H9 (cell line): ENCODE data around the gene GRIK1. TPM values are rescaled to one million over a fixed set of nuclear protein-coding genes. Genes with fewer than 3 reads are reported as not detected.

Experiments used
- DNase-seq: peaks from one replicate; pipeline ENCODE4 v3.0.0-alpha.2; 2017
- H2AFZ ChIP-seq: one replicate; pipeline ENCODE4 v1.6.1; 2013; ENCODE audit warnings: mild to moderate bottlenecking, low read length, control low read depth, moderate library complexity
- H2AK5ac ChIP-seq: 2 replicates; pipeline ENCODE4 v1.6.1; 2013; ENCODE audit warnings: low read length, control low read depth, mixed read lengths; ENCODE audit not compliant: insufficient read length
- H2BK120ac ChIP-seq: one replicate; pipeline ENCODE4 v1.6.1; 2013; ENCODE audit warnings: low read depth, mild to moderate bottlenecking, low read length, control low read depth, inconsistent platforms; ENCODE audit not compliant: poor library complexity, severe bottlenecking
- H2BK12ac ChIP-seq: 2 replicates; pipeline ENCODE4 v1.6.1; 2013; ENCODE audit warnings: low read length, control low read depth, mixed read lengths, low read depth; ENCODE audit not compliant: insufficient read length
- H2BK15ac ChIP-seq: 2 replicates; pipeline ENCODE4 v1.6.1; 2013; ENCODE audit warnings: low read depth, low read length, control low read depth
- H2BK20ac ChIP-seq: one replicate; pipeline ENCODE4 v1.6.1; 2013; ENCODE audit warnings: low read depth, mild to moderate bottlenecking, low read length, control low read depth, inconsistent platforms; ENCODE audit not compliant: poor library complexity, severe bottlenecking
- H2BK5ac ChIP-seq: 2 replicates; pipeline ENCODE4 v1.6.1; 2013; ENCODE audit warnings: low read length, control low read depth, mixed read lengths; ENCODE audit not compliant: insufficient read length
- H3K14ac ChIP-seq: 2 replicates; pipeline ENCODE4 v1.6.1; 2013; ENCODE audit warnings: low read length, control low read depth; ENCODE audit not compliant: insufficient read depth
- H3K18ac ChIP-seq: 2 replicates; pipeline ENCODE4 v1.6.1; 2013; ENCODE audit warnings: low read depth, mild to moderate bottlenecking, mixed read lengths, low read length, control low read depth; ENCODE audit not compliant: insufficient read length
- H3K23ac ChIP-seq: 2 replicates; pipeline ENCODE4 v1.6.1; 2013; ENCODE audit warnings: low read length, control low read depth, mixed read lengths, low read depth; ENCODE audit not compliant: insufficient read length
- H3K23me2 ChIP-seq: 2 replicates; pipeline ENCODE4 v1.6.1; 2013; ENCODE audit warnings: low read depth, mild to moderate bottlenecking, mixed read lengths, low read length, control low read depth; ENCODE audit not compliant: insufficient read length, poor library complexity, severe bottlenecking
- H3K27ac ChIP-seq: 2 replicates; pipeline ENCODE4 v1.5.1; 2013; ENCODE audit warnings: low read length, control low read depth, mixed read lengths, low read depth; ENCODE audit not compliant: insufficient read length
- H3K27me3 ChIP-seq: 2 replicates; pipeline ENCODE4 v1.6.1; 2013; ENCODE audit warnings: low read length, control low read depth, inconsistent platforms; ENCODE audit not compliant: insufficient read depth
- H3K4ac ChIP-seq: 2 replicates; pipeline ENCODE4 v1.6.1; 2013; ENCODE audit warnings: low read depth, mild to moderate bottlenecking, control low read depth, inconsistent platforms, low read length, moderate library complexity
- H3K4me1 ChIP-seq: 2 replicates; pipeline ENCODE4 v1.6.1; 2013; ENCODE audit warnings: low read length, control low read depth, inconsistent platforms; ENCODE audit not compliant: insufficient read depth
- H3K4me2 ChIP-seq: 2 replicates; pipeline ENCODE4 v1.6.1; 2013; ENCODE audit warnings: low read length, control low read depth, mixed read lengths; ENCODE audit not compliant: insufficient read length, insufficient read depth
- H3K56ac ChIP-seq: 2 replicates; pipeline ENCODE4 v1.6.1; 2013; ENCODE audit warnings: low read depth, mild to moderate bottlenecking, mixed read lengths, low read length, control low read depth; ENCODE audit not compliant: insufficient read length
- H3K79me1 ChIP-seq: 2 replicates; pipeline ENCODE4 v1.6.1; 2013; ENCODE audit warnings: low read depth, mild to moderate bottlenecking, moderate library complexity, low read length, control low read depth, inconsistent platforms; ENCODE audit not compliant: insufficient read depth, poor library complexity, severe bottlenecking
- H3K79me2 ChIP-seq: 2 replicates; pipeline ENCODE4 v1.6.1; 2013; ENCODE audit warnings: low read length, control low read depth, inconsistent platforms; ENCODE audit not compliant: insufficient read depth
- H3K9ac ChIP-seq: 2 replicates; pipeline ENCODE4 v1.6.1; 2013; ENCODE audit warnings: low read length, control low read depth, mixed read lengths; ENCODE audit not compliant: insufficient read length; ENCODE audit errors: extremely low read depth
- H3K9me3 ChIP-seq: one replicate; pipeline ENCODE4 v1.6.1; 2013; ENCODE audit warnings: low read depth, low read length, inconsistent platforms; ENCODE audit not compliant: control insufficient read depth
- H3T11ph ChIP-seq: one replicate; pipeline ENCODE4 v1.6.1; 2013; ENCODE audit warnings: mild to moderate bottlenecking, low read length, control low read depth, inconsistent platforms
- H4K20me1 ChIP-seq: one replicate; pipeline ENCODE4 v1.6.1; 2013; ENCODE audit not compliant: control insufficient read depth, insufficient read length, insufficient read depth
- H4K5ac ChIP-seq: 2 replicates; pipeline ENCODE4 v1.6.1; 2013; ENCODE audit warnings: low read depth, mild to moderate bottlenecking, mixed read lengths, low read length, control low read depth; ENCODE audit not compliant: insufficient read length
- H4K8ac ChIP-seq: replicated peaks from 2 replicates; pipeline ENCODE4 v1.6.1; 2013; ENCODE audit warnings: low read length, control low read depth, mixed read lengths, low read depth; ENCODE audit not compliant: insufficient read length
- H4K91ac ChIP-seq: 2 replicates; pipeline ENCODE4 v1.6.1; 2013; ENCODE audit warnings: low read depth, mild to moderate bottlenecking, moderate library complexity, mixed read lengths, low read length, control low read depth; ENCODE audit not compliant: insufficient read length
- H3K27ac Mint-ChIP-seq, 3 experiments: 2 replicates in 2 of 3; 3 replicates in 1 of 3; pipeline ENCODE4 v1.8.0; 2020 to 2021; ENCODE audit warnings: mixed read lengths in 3 of 3, mild to moderate bottlenecking in 1 of 3, moderate library complexity in 1 of 3
- H3K27me3 Mint-ChIP-seq: 2 replicates; pipeline ENCODE4 v1.8.0; 2021; ENCODE audit warnings: low read depth, mild to moderate bottlenecking, moderate library complexity, mixed read lengths
- H3K36me3 Mint-ChIP-seq, 3 experiments: 2 replicates in 2 of 3; 3 replicates in 1 of 3; pipeline ENCODE4 v1.8.0; 2020 to 2021; ENCODE audit warnings: low read depth in 3 of 3, mixed read lengths in 3 of 3; ENCODE audit not compliant: insufficient read depth in 1 of 3
- H3K4me1 Mint-ChIP-seq, 2 experiments: 2 replicates each; pipeline ENCODE4 v1.8.0; 2020; ENCODE audit warnings: mixed read lengths in 2 of 2
- H3K4me3 Mint-ChIP-seq, 2 experiments: 2 replicates in 1 of 2; 3 replicates in 1 of 2; pipeline ENCODE4 v1.8.0; 2020 to 2021; ENCODE audit warnings: mild to moderate bottlenecking in 2 of 2, mixed read lengths in 2 of 2, moderate library complexity in 1 of 2
- H3K9me3 Mint-ChIP-seq, 2 experiments: 2 replicates in 1 of 2; 3 replicates in 1 of 2; pipeline ENCODE4 v1.8.0; 2020; ENCODE audit warnings: mild to moderate bottlenecking in 2 of 2, mixed read lengths in 2 of 2, moderate library complexity in 1 of 2
- CTCF ChIP-seq: fragments of 200-600 bp; sonication (generic); conservative IDR thresholded peaks from 3 replicates; pipeline ENCODE4 v1.8.0; 2021; ENCODE audit warnings: antibody characterized with exemption, mild to moderate bottlenecking
- WGBS: extraction: QIAGEN DNeasy Blood & Tissue Kit; methylation state at CpG from one replicate; pipeline ENCODE4 v1.1.7; 2013; ENCODE audit warnings: missing lambda C conversion rate, low lambda C conversion rate, mixed read lengths; ENCODE audit not compliant: insufficient read length; ENCODE audit errors: extremely low coverage; 5-methylcytosine and 5-hydroxymethylcytosine counted together
- total RNA-seq: library from RNA; stranded (reverse); gene quantifications from 2 replicates; pipeline ENCODE4 v1.2.1, GENCODE V29; 2021

The GRIK1 gene
- total RNA-seq, 1 experiment from 2014 or later: not detected

- H3K14ac ChIP-seq: no peak overlapping the region
- H4K8ac ChIP-seq: no peak overlapping the region
- H3K18ac ChIP-seq: no peak overlapping the region
- Mint-ChIP-seq H3K9me3 (no peaks in the 10 kb centered on the region; a peak in 1 of 5 replicates), H3K27ac (no peak overlapping the region), H3K27me3 (no peaks in the 10 kb centered on the region), H3K4me1 (no peaks in the 10 kb centered on the region), H3K4me3 (no peak overlapping the region), H3K36me3 (no peaks in the 10 kb centered on the region)
- H3T11ph ChIP-seq: no peak overlapping the region
- no peak overlapping the region for H2AFZ ChIP-seq
- H2BK5ac ChIP-seq: no peak overlapping the region
- H3K4me2 ChIP-seq: no peak overlapping the region
- TF ChIP-seq CTCF: no peak
- no peak overlapping the region for H3K9ac ChIP-seq
- no peak overlapping the region for H2AK5ac ChIP-seq
- WGBS: no CpG with 5 or more reads among the region's 3 CpGs
- H3K23me2 ChIP-seq: no peaks in the 10 kb centered on the region
- no peak overlapping the region for H3K27ac ChIP-seq
- H3K9me3 ChIP-seq: no peaks in the 10 kb centered on the region
- no peaks in the 10 kb centered on the region for H3K27me3 ChIP-seq
- H3K4me1 ChIP-seq: no peaks in the 10 kb centered on the region
- H3K56ac ChIP-seq: no peak overlapping the region
- H4K5ac ChIP-seq: no peak overlapping the region
- H3K79me1 ChIP-seq: no peaks in the 10 kb centered on the region
- no peak overlapping the region for H3K4ac ChIP-seq
- H4K20me1 ChIP-seq: no peaks in the 10 kb centered on the region
- H2BK12ac ChIP-seq: no peak overlapping the region
- no peak overlapping the region for H2BK20ac ChIP-seq
- DNase-seq: no peak
- H4K91ac ChIP-seq: no peak overlapping the region
- no peaks in the 10 kb centered on the region for H3K79me2 ChIP-seq
- H2BK120ac ChIP-seq: no peak overlapping the region
- H2BK15ac ChIP-seq: no peak overlapping the region
- H3K23ac ChIP-seq: no peak overlapping the region
Observed at GRCh38 chr21:29710498-29710897, 229.3 kb downstream of the GRIK1 start.
